ENCODE data around the gene RGS18. TPM values are rescaled to one million over a fixed set of nuclear protein-coding genes. Genes with fewer than 3 reads are reported as not detected.
"Not testable (repeated sequence)": the region's sequence is repeated elsewhere in the genome, so short reads cannot be mapped to it uniquely, and the experiment has no call there.

RGS18 gene
- total and polyA plus RNA-seq, 4 donors: 1.4 to 16.2 (median 7.5) TPM

GRCh38 chr1:192126030-192126619 lies 32.1 kb upstream of the RGS18 start:
- H3K4me1 ChIP-seq (ENCODE audit: control insufficient read depth in 5 of 5, insufficient read depth in 5 of 5, low read length in 5 of 5): no peaks in the 10 kb centered on the region
- H3K27me3 ChIP-seq (ENCODE audit: control insufficient read depth in 3 of 3, insufficient read depth in 3 of 3, low read length in 2 of 3): no peaks in the 10 kb centered on the region
- DNase-seq: no peak
- H3K27ac ChIP-seq (ENCODE audit: low read depth in 1 of 2, low read length in 1 of 2): no peak overlapping the region
- H3K9me3 ChIP-seq (ENCODE audit: control insufficient read depth in 4 of 4, insufficient read depth in 3 of 4, low read length in 3 of 4): peaks cover 0 to 2% (median 0%) of the 10 kb centered on the region in 4 donors
- no peak overlapping the region for H3K4me3 ChIP-seq
- no peaks in the 10 kb centered on the region for H3K36me3 ChIP-seq (ENCODE audit: control insufficient read depth in 4 of 4, insufficient read depth in 4 of 4, low read length in 4 of 4)
- ATAC-seq (ENCODE audit: insufficient read depth, low FRiP score): no peak
- TF ChIP-seq CTCF (IDR thresholded peaks at IDR 0.05; ENCODE audit: control extremely low read depth, extremely low read depth): no peak
- 68 to 83% methylated on average over 2 of the region's 2 CpGs for WGBS, 2 donors
- no peak overlapping the region for H3K9ac ChIP-seq (ENCODE audit: insufficient read depth in 1 of 2, low read length in 2 of 2)

- TF ChIP-seq CTCF (IDR thresholded peaks at IDR 0.05; ENCODE audit: control extremely low read depth, extremely low read depth): no peak
- Histone ChIP-seq H3K9me3 (ENCODE audit: control insufficient read depth in 4 of 4, insufficient read depth in 3 of 4, low read length in 3 of 4) (peaks cover 0 to 4% (median 0%) of the 10 kb centered on the region in 4 donors), H3K36me3 (ENCODE audit: control insufficient read depth in 4 of 4, insufficient read depth in 4 of 4, low read length in 4 of 4) (no peaks in the 10 kb centered on the region), H3K4me1 (ENCODE audit: control insufficient read depth in 5 of 5, insufficient read depth in 5 of 5, low read length in 5 of 5) (no peaks in the 10 kb centered on the region), H3K27me3 (ENCODE audit: control insufficient read depth in 3 of 3, insufficient read depth in 3 of 3, low read length in 2 of 3) (no peaks in the 10 kb centered on the region), H3K27ac (ENCODE audit: low read depth in 1 of 2, low read length in 1 of 2) (no peak overlapping the region), H3K4me3 (no peak overlapping the region), H3K9ac (ENCODE audit: insufficient read depth in 1 of 2, low read length in 2 of 2) (no peak overlapping the region)
- no peak for DNase-seq
- 65 to 78% methylated on average over 1 of the region's 1 CpG for WGBS, 2 donors
- no peak for ATAC-seq (ENCODE audit: insufficient read depth, low FRiP score)
Observed at GRCh38 chr1:192130175-192130574, 28.1 kb upstream of the RGS18 start.

GRCh38 chr1:192130865-192131264 lies 27.4 kb upstream of the RGS18 start:
- not testable (repeated sequence) for H3K36me3 ChIP-seq (ENCODE audit: control insufficient read depth in 4 of 4, insufficient read depth in 4 of 4, low read length in 4 of 4); DNase-seq; H3K4me1 ChIP-seq (ENCODE audit: control insufficient read depth in 5 of 5, insufficient read depth in 5 of 5, low read length in 5 of 5); H3K27me3 ChIP-seq (ENCODE audit: control insufficient read depth in 3 of 3, insufficient read depth in 3 of 3, low read length in 2 of 3); ATAC-seq (ENCODE audit: insufficient read depth, low FRiP score); H3K9me3 ChIP-seq (ENCODE audit: control insufficient read depth in 4 of 4, insufficient read depth in 3 of 4, low read length in 3 of 4); H3K4me3 ChIP-seq; H3K27ac ChIP-seq (ENCODE audit: low read depth in 1 of 2, low read length in 1 of 2); H3K9ac ChIP-seq (ENCODE audit: insufficient read depth in 1 of 2, low read length in 2 of 2)
- 88 to 91% methylated on average over 5 of the region's 5 CpGs for WGBS, 2 donors

GRCh38 chr1:192131914-192132313 lies 26.3 kb upstream of the RGS18 start:
- DNase-seq (peak in 1 of 3 donors; percentile 1), ATAC-seq (ENCODE audit: insufficient read depth, low FRiP score) (no peak)
- H3K9ac ChIP-seq (ENCODE audit: insufficient read depth in 1 of 2, low read length in 2 of 2): no peak overlapping the region
- no peak overlapping the region for H3K27ac ChIP-seq (ENCODE audit: low read depth in 1 of 2, low read length in 1 of 2)
- no peak for TF ChIP-seq CTCF (IDR thresholded peaks at IDR 0.05; ENCODE audit: control extremely low read depth, extremely low read depth)
- WGBS, 2 donors: 49 to 54% methylated on average over 4 of the region's 4 CpGs
- H3K27me3 ChIP-seq (ENCODE audit: control insufficient read depth in 3 of 3, insufficient read depth in 3 of 3, low read length in 2 of 3): no peaks in the 10 kb centered on the region
- H3K36me3 ChIP-seq (ENCODE audit: control insufficient read depth in 4 of 4, insufficient read depth in 4 of 4, low read length in 4 of 4): no peaks in the 10 kb centered on the region
- no peak overlapping the region for H3K4me3 ChIP-seq
- H3K9me3 ChIP-seq (ENCODE audit: control insufficient read depth in 4 of 4, insufficient read depth in 3 of 4, low read length in 3 of 4): peaks cover 0 to 5% (median 0%) of the 10 kb centered on the region in 4 donors
- H3K4me1 ChIP-seq (ENCODE audit: control insufficient read depth in 5 of 5, insufficient read depth in 5 of 5, low read length in 5 of 5): no peaks in the 10 kb centered on the region

Measured in lung (tissue), 12 donors.